ENCODE data around the gene SCN3B.

DNA sequence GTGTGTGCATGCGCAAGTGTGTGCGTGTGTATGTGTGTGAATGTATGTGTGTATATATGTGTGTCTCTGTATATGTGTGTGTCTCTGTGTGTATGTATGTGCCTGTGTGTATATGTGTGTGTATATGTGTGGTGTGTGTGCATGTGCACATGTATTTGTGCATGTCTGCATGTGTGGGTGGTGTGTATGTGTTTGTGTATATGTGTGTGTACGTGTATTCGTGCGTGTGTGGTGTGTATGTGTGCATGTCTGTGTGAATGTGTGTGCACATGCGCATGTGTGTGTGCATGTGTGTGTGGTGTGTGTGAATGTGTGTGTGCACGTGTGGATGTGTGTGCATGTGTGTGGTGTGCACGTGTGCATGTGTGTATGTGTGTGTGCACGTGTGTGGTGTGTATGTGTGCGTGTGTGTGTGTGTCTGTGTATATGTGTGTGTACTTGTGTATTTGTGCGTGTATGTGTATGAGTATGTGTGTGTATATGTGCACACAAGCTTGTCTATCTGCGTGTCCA is 71.4 kb downstream of the SCN3B start:
- TF ChIP-seq POLR2A (IDR thresholded peaks at IDR 0.05; ENCODE audit: low read depth, low read length) (0 out of 2 replicates have a peak, but pooled peaks have one; percentile 22), SPI1 (IDR thresholded peaks at IDR 0.05; ENCODE audit: low read depth, low read length) (no peak)
